ENCODE data around the gene SVEP1. TPM values are rescaled to one million over a fixed set of nuclear protein-coding genes. Genes with fewer than 3 reads are reported as not detected.

Gene SVEP1
- polyA plus RNA-seq, 1 of the 3 experiments (the other 2 are of a cell fraction) = 0.10 TPM

DNA sequence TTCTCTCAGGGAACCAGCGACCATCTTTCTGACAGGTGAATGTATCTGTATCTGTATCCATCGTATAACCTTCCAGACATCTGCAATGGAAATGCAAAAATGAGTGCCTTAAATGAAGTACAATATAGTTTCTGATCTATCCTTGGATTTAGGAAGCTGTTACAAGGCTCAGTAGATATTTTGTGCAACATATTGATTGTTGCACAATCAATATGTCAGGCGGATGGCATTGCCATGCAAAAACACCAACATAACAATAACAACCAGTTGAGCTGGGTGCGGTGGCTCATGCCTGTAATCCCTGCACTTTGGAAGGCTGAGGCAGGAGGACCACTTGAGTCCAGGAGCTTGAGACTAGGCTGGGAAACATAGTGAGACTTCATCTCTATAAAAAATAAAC is 175.1 kb downstream of the SVEP1 start:
- no peak for DNase-seq
- Histone ChIP-seq H3K27ac (ENCODE audit: low read depth in 2 of 2, low read length in 1 of 2) (no peak overlapping the region), H3K9ac (no peak overlapping the region), H3K79me2 (ENCODE audit: insufficient read depth) (no peaks in the 10 kb centered on the region), H3K4me1 (ENCODE audit: control insufficient read depth in 1 of 2, insufficient read depth in 2 of 2, low read depth in 1 of 2, low read length in 1 of 2) (no peaks in the 10 kb centered on the region), H4K20me1 (ENCODE audit: insufficient read depth) (no peaks in the 10 kb centered on the region), H3K4me2 (no peak overlapping the region), H3K36me3 (replicated peaks in 1 of 2; ENCODE audit: control insufficient read depth in 1 of 2, insufficient read depth in 2 of 2, low read length in 1 of 2) (no peaks in the 10 kb centered on the region), H3K9me2 (no peaks in the 10 kb centered on the region), H3K9me3 (no peaks in the 10 kb centered on the region), H2AFZ (ENCODE audit: low read depth) (no peak overlapping the region), H3K27me3 (ENCODE audit: insufficient read depth) (no peaks in the 10 kb centered on the region; the same call in 1 of the 2 replicates), H3K4me3 (ENCODE audit: low read depth in 2 of 2, low read length in 1 of 2) (no peak overlapping the region), H3F3A (replicated peaks; ENCODE audit: insufficient read depth) (no peaks in the 10 kb centered on the region)
- 39% methylated on average over 4 of the region's 4 CpGs for WGBS (ENCODE audit: low lambda C conversion rate)
- POLR2A ChIA-PET = no interaction called here
- CTCF ChIA-PET = no interaction called here
- TF ChIP-seq, protein P1, sequence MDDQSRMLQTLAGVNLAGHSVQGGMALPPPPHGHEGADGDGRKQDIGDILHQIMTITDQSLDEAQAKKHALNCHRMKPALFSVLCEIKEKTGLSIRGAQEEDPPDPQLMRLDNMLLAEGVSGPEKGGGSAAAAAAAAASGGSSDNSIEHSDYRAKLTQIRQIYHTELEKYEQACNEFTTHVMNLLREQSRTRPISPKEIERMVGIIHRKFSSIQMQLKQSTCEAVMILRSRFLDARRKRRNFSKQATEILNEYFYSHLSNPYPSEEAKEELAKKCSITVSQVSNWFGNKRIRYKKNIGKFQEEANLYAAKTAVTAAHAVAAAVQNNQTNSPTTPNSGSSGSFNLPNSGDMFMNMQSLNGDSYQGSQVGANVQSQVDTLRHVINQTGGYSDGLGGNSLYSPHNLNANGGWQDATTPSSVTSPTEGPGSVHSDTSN (IDR thresholded peaks at IDR 0.05) = no peak
- TF ChIP-seq NFIC (IDR thresholded peaks at IDR 0.05; ENCODE audit: borderline replicate concordance) (no peak), MEF2A (IDR thresholded peaks at IDR 0.05; ENCODE audit: borderline replicate concordance, low read depth) (no peak), EZH2phosphoT487 (IDR thresholded peaks at IDR 0.05; ENCODE audit: borderline replicate concordance, low read depth) (no peak), MXI1 (IDR thresholded peaks at IDR 0.05; ENCODE audit: low read depth, low read length) (no peak), JUND (IDR thresholded peaks at IDR 0.05) (no peak), SMC3 (IDR thresholded peaks at IDR 0.05; ENCODE audit: low read depth, low read length) (no peak), GABPA (IDR thresholded peaks at IDR 0.05; ENCODE audit: low read depth) (no peak), TCF12 (IDR thresholded peaks at IDR 0.05) (no peak), RCOR1 (IDR thresholded peaks at IDR 0.05; ENCODE audit: low read length) (no peak), NRF1 (IDR thresholded peaks at IDR 0.05; ENCODE audit: low read depth, low read length) (no peak), YY1 (IDR thresholded peaks at IDR 0.05; ENCODE audit: low read depth) (no peak), CHD2 (IDR thresholded peaks at IDR 0.05; ENCODE audit: low read length, partially characterized antibody) (no peak)
- TF ChIP-seq, protein P2, sequence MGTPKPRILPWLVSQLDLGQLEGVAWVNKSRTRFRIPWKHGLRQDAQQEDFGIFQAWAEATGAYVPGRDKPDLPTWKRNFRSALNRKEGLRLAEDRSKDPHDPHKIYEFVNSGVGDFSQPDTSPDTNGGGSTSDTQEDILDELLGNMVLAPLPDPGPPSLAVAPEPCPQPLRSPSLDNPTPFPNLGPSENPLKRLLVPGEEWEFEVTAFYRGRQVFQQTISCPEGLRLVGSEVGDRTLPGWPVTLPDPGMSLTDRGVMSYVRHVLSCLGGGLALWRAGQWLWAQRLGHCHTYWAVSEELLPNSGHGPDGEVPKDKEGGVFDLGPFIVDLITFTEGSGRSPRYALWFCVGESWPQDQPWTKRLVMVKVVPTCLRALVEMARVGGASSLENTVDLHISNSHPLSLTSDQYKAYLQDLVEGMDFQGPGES (IDR thresholded peaks at IDR 0.05; ENCODE audit: low read depth, low read length) = no peak
- TF ChIP-seq, protein P3, sequence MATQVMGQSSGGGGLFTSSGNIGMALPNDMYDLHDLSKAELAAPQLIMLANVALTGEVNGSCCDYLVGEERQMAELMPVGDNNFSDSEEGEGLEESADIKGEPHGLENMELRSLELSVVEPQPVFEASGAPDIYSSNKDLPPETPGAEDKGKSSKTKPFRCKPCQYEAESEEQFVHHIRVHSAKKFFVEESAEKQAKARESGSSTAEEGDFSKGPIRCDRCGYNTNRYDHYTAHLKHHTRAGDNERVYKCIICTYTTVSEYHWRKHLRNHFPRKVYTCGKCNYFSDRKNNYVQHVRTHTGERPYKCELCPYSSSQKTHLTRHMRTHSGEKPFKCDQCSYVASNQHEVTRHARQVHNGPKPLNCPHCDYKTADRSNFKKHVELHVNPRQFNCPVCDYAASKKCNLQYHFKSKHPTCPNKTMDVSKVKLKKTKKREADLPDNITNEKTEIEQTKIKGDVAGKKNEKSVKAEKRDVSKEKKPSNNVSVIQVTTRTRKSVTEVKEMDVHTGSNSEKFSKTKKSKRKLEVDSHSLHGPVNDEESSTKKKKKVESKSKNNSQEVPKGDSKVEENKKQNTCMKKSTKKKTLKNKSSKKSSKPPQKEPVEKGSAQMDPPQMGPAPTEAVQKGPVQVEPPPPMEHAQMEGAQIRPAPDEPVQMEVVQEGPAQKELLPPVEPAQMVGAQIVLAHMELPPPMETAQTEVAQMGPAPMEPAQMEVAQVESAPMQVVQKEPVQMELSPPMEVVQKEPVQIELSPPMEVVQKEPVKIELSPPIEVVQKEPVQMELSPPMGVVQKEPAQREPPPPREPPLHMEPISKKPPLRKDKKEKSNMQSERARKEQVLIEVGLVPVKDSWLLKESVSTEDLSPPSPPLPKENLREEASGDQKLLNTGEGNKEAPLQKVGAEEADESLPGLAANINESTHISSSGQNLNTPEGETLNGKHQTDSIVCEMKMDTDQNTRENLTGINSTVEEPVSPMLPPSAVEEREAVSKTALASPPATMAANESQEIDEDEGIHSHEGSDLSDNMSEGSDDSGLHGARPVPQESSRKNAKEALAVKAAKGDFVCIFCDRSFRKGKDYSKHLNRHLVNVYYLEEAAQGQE (IDR thresholded peaks at IDR 0.05; ENCODE audit: low read depth, low read length) = no peak

Data from SK-N-SH (cell line).